GM18508 (cell line): ENCODE measurements around the gene GRK5.

Experiments used
- ATAC-seq: cut with Tn5 transposase; IDR thresholded peaks from one replicate; pipeline ENCODE4 v1.9.1; 2021; ENCODE audit warnings: moderate number of reproducible peaks; ENCODE audit not compliant: insufficient read depth, unreplicated experiment

The GRK5 gene

GRCh38 chr10:119410361-119411116, 203.2 kb downstream of the GRK5 start:
- ATAC-seq = no peak

- ATAC-seq = no peak
Measured at GRCh38 chr10:119412244-119413092, 205.1 kb downstream of the GRK5 start.

GRCh38 chr10:119413093-119413453, 205.7 kb downstream of the GRK5 start:
- no peak for ATAC-seq

GRCh38 chr10:119413471-119414080, 206.2 kb downstream of the GRK5 start:
- no peak for ATAC-seq

- ATAC-seq = no peak
Measured at GRCh38 chr10:119414081-119414611, 206.8 kb downstream of the GRK5 start.

GRCh38 chr10:119415121-119415520, 207.8 kb downstream of the GRK5 start:
- ATAC-seq = no peak

GRCh38 chr10:119415536-119416503, 208.4 kb downstream of the GRK5 start:
- ATAC-seq = no peak

- ATAC-seq = no peak
Measured at GRCh38 chr10:119416855-119417254, 209.5 kb downstream of the GRK5 start.

GRCh38 chr10:119417852-119418251, 210.5 kb downstream of the GRK5 start:
- no peak for ATAC-seq

- ATAC-seq = no peak
Measured at GRCh38 chr10:119418362-119418761, 211.0 kb downstream of the GRK5 start.

- no peak for ATAC-seq
Measured at GRCh38 chr10:119419931-119420330, 212.6 kb downstream of the GRK5 start.

- ATAC-seq = no peak
Measured at GRCh38 chr10:119420950-119421875, 213.8 kb downstream of the GRK5 start.

- ATAC-seq = no peak
Measured at GRCh38 chr10:119421891-119422681, 214.7 kb downstream of the GRK5 start.

GRCh38 chr10:119422682-119423509, 215.5 kb downstream of the GRK5 start:
- ATAC-seq = no peak

- no peak for ATAC-seq
Measured at GRCh38 chr10:119423510-119424257, 216.3 kb downstream of the GRK5 start.

- ATAC-seq = no peak
Measured at GRCh38 chr10:119424258-119424975, 217.0 kb downstream of the GRK5 start.
